HEK293 (cell line): ENCODE data around the gene HOXD3.

ENCODE experiments used
- CTCF ChIA-PET: fragments of 350-600 bp; formaldehyde crosslinking; extraction: SDS; loops from one replicate; lab custom pipeline; 2021; ENCODE audit warnings: antibody characterized with exemption; lab: Yijun Ruan, JAX
- POLR2A ChIA-PET: fragments of 300-600 bp; formaldehyde crosslinking; extraction: SDS; loops from one replicate; lab custom pipeline; 2020; ENCODE audit warnings: antibody characterized with exemption, inconsistent platforms; lab: Yijun Ruan, JAX
- H3K27ac ChIP-seq: fragments of 200-500 bp; sonication (Bioruptor generic); 2 replicates; pipeline ENCODE4 v1.5.1; 2014; ENCODE audit warnings: low read depth, low read length, control low read depth, inconsistent platforms; ENCODE audit errors: extremely low read depth
- H3K36me3 ChIP-seq, 2 experiments: fragments of 200-500 bp in 1 of 2; sonication (Bioruptor generic) in 1 of 2; 1 replicate in 1 of 2; 2 replicates in 1 of 2; pipeline ENCODE4 v1.5.1; 2014 to 2017; ENCODE audit warnings: inconsistent platforms in 2 of 2, low read length in 2 of 2; ENCODE audit not compliant: control insufficient read depth in 2 of 2, insufficient read depth in 1 of 2
- H3K4me1 ChIP-seq: fragments of 200-500 bp; sonication (Bioruptor generic); 2 replicates; pipeline ENCODE4 v1.5.1; 2014; ENCODE audit warnings: mild to moderate bottlenecking, low read length, inconsistent platforms; ENCODE audit not compliant: control insufficient read depth, insufficient read depth
- H3K4me3 ChIP-seq: 2 replicates; pipeline ENCODE4 v1.5.1; 2011; ENCODE audit warnings: low read depth, mild to moderate bottlenecking, control low read depth, low read length, moderate library complexity
- H3K9me3 ChIP-seq: fragments of 200-500 bp; sonication (Bioruptor generic); 2 replicates; pipeline ENCODE4 v1.5.1; 2014; ENCODE audit warnings: low read depth, low read length, inconsistent platforms; ENCODE audit not compliant: control insufficient read depth, insufficient read depth
- BCL6B ChIP-seq: fragments of 450-650 bp; formaldehyde crosslinking; IDR thresholded peaks from 2 replicates; pipeline ENCODE4 v1.5.1; 2017; ENCODE audit warnings: missing biosample characterization, missing genetic modification characterization
- GLIS1 ChIP-seq: fragments of 450-650 bp; formaldehyde crosslinking; IDR thresholded peaks from 2 replicates; pipeline ENCODE4 v1.5.1; 2016; ENCODE audit warnings: missing biosample characterization, missing genetic modification characterization
- KLF7 ChIP-seq: fragments of 450-650 bp; formaldehyde crosslinking; IDR thresholded peaks from 2 replicates; pipeline ENCODE4 v1.5.1; 2016; ENCODE audit warnings: missing biosample characterization, missing genetic modification characterization, borderline replicate concordance
- KLF9 ChIP-seq: fragments of 450-650 bp; formaldehyde crosslinking; IDR thresholded peaks from 2 replicates; pipeline ENCODE4 v1.5.1; 2016; ENCODE audit warnings: missing biosample characterization, missing genetic modification characterization, low read depth
- SCRT1 ChIP-seq: fragments of 450-650 bp; formaldehyde crosslinking; IDR thresholded peaks from 2 replicates; pipeline ENCODE4 v1.5.1; 2016; ENCODE audit warnings: missing biosample characterization, missing genetic modification characterization, borderline replicate concordance
- SCRT2 ChIP-seq: fragments of 450-650 bp; formaldehyde crosslinking; IDR thresholded peaks from 2 replicates; pipeline ENCODE4 v1.5.1; 2016; ENCODE audit warnings: missing biosample characterization, missing genetic modification characterization
- SP7 ChIP-seq: fragments of 450-650 bp; formaldehyde crosslinking; IDR thresholded peaks from 2 replicates; pipeline ENCODE4 v1.5.1; 2016; ENCODE audit warnings: missing biosample characterization, missing genetic modification characterization
- YY2 ChIP-seq: fragments of 450-650 bp; formaldehyde crosslinking; IDR thresholded peaks from 2 replicates; pipeline ENCODE4 v1.5.1; 2016; ENCODE audit warnings: missing biosample characterization, missing genetic modification characterization
- ZBTB10 ChIP-seq: fragments of 450-650 bp; formaldehyde crosslinking; IDR thresholded peaks from 2 replicates; pipeline ENCODE4 v1.5.1; 2016; ENCODE audit warnings: missing biosample characterization, missing genetic modification characterization
- ZBTB26 ChIP-seq: fragments of 450-650 bp; formaldehyde crosslinking; optimal IDR thresholded peaks from 2 replicates; pipeline ENCODE3; 2016; ENCODE audit warnings: missing biosample characterization, mild to moderate bottlenecking, missing genetic modification characterization
- ZEB2 ChIP-seq: fragments of 450-650 bp; formaldehyde crosslinking; IDR thresholded peaks from 2 replicates; pipeline ENCODE4 v1.5.1; 2016; ENCODE audit warnings: missing biosample characterization, missing genetic modification characterization
- ZNF211 ChIP-seq: fragments of 450-650 bp; formaldehyde crosslinking; IDR thresholded peaks from 2 replicates; pipeline ENCODE4 v1.5.1; 2016; ENCODE audit warnings: low read depth, missing biosample characterization, missing genetic modification characterization
- ZNF266 ChIP-seq: fragments of 450-650 bp; formaldehyde crosslinking; IDR thresholded peaks from 2 replicates; pipeline ENCODE4 v1.5.1; 2016; ENCODE audit warnings: missing biosample characterization, missing genetic modification characterization, low read depth
- ZNF280C ChIP-seq: fragments of 450-650 bp; formaldehyde crosslinking; IDR thresholded peaks from 2 replicates; pipeline ENCODE4 v1.5.1; 2016; ENCODE audit warnings: missing biosample characterization, missing genetic modification characterization
- ZNF335 ChIP-seq: fragments of 450-650 bp; formaldehyde crosslinking; conservative IDR thresholded peaks from 2 replicates; pipeline ENCODE4 v1.5.1; 2016; ENCODE audit warnings: missing biosample characterization, missing genetic modification characterization
- ZNF398 ChIP-seq: fragments of 450-650 bp; formaldehyde crosslinking; IDR thresholded peaks from 2 replicates; pipeline ENCODE4 v1.5.1; 2017; ENCODE audit warnings: missing biosample characterization, missing genetic modification characterization
- ZNF404 ChIP-seq: fragments of 450-650 bp; formaldehyde crosslinking; IDR thresholded peaks from 2 replicates; pipeline ENCODE4 v1.5.1; 2017; ENCODE audit warnings: missing biosample characterization, missing genetic modification characterization
- ZNF423 ChIP-seq: fragments of 450-650 bp; formaldehyde crosslinking; IDR thresholded peaks from 2 replicates; pipeline ENCODE4 v1.5.1; 2016; ENCODE audit warnings: missing biosample characterization, missing genetic modification characterization
- ZNF433 ChIP-seq: fragments of 450-650 bp; formaldehyde crosslinking; IDR thresholded peaks from 2 replicates; pipeline ENCODE4 v1.5.1; 2016; ENCODE audit warnings: missing biosample characterization, missing genetic modification characterization, low read depth
- ZNF510 ChIP-seq: fragments of 450-650 bp; formaldehyde crosslinking; IDR thresholded peaks from 2 replicates; pipeline ENCODE4 v1.5.1; 2018; ENCODE audit warnings: mild to moderate bottlenecking, missing genetic modification characterization, missing biosample characterization; ENCODE audit not compliant: insufficient replicate concordance
- ZNF560 ChIP-seq: fragments of 450-650 bp; formaldehyde crosslinking; IDR thresholded peaks from 2 replicates; pipeline ENCODE4 v1.5.1; 2017; ENCODE audit warnings: missing biosample characterization, missing genetic modification characterization, borderline replicate concordance
- ZNF639 ChIP-seq: fragments of 450-650 bp; formaldehyde crosslinking; IDR thresholded peaks from 2 replicates; pipeline ENCODE4 v1.5.1; 2016; ENCODE audit warnings: missing biosample characterization, missing genetic modification characterization
- ZNF664 ChIP-seq: fragments of 450-650 bp; formaldehyde crosslinking; IDR thresholded peaks from 2 replicates; pipeline ENCODE4 v1.5.1; 2016; ENCODE audit warnings: missing biosample characterization, missing genetic modification characterization

The HOXD3 gene

GRCh38 chr2:176139661-176140512, 17.2 kb upstream of the HOXD3 start (continued):
- no peak for TF ChIP-seq ZNF280C (tag by site-specific recombination)
- TF ChIP-seq ZNF404 (tag by site-specific recombination), result no peak
- no peak for TF ChIP-seq SP7 (tag by site-specific recombination)
- TF ChIP-seq BCL6B (tag by site-specific recombination), result no peak
- TF ChIP-seq ZNF664, result no peak
- TF ChIP-seq KLF9 (tag by site-specific recombination), result no peak
- no peak for TF ChIP-seq ZNF433 (tag by site-specific recombination)

- ChIA-PET POLR2A (interaction anchor here (0.9 to 1.5 kb wide), 5 partner anchors 9 to 422 kb away, joined by 3 to 6 read pairs (median 4); partner anchors contain the start of gene MTX2), CTCF (interaction anchor here (0.5 to 7.5 kb wide), 71 partner anchors 9 to 1760 kb away, joined by 3 to 104 read pairs (median 4); partner anchors contain the start of genes HOXD4 and MTX2)
- Histone ChIP-seq H3K36me3 (no peaks in the 10 kb centered on the region), H3K27ac (peak overlapping the region; percentile 60; the same call in 1 of the 2 replicates), H3K4me1 (peaks cover 8% of the 10 kb centered on the region; the same call in 1 of the 2 replicates), H3K4me3 (peak overlapping the region; percentile 55), H3K9me3 (no peaks in the 10 kb centered on the region)
- no peak for TF ChIP-seq GLIS1
- TF ChIP-seq ZBTB10 (tag by site-specific recombination), result peak; percentile 57; the same call in 1 of the 2 replicates
- no peak for TF ChIP-seq ZNF510 (tag by site-specific recombination)
- no peak for TF ChIP-seq KLF7 (tag by site-specific recombination)
- TF ChIP-seq SCRT1 (tag by site-specific recombination), result no peak
- no peak for TF ChIP-seq ZNF423 (tag by site-specific recombination)
- TF ChIP-seq ZNF335 (tag by site-specific recombination), result peak; percentile 52
- peak; percentile 50 for TF ChIP-seq ZBTB26 (tag by site-specific recombination)
- TF ChIP-seq SCRT2 (tag by site-specific recombination), result no peak
- TF ChIP-seq ZNF398 (tag by site-specific recombination), result peak; percentile 49
- TF ChIP-seq ZNF211 (tag by site-specific recombination), result no peak
- TF ChIP-seq ZNF266 (tag by site-specific recombination), result no peak
- TF ChIP-seq YY2 (tag by site-specific recombination), result no peak
- no peak for TF ChIP-seq ZNF639 (tag by site-specific recombination)
- TF ChIP-seq ZNF560, result no peak
- peak; percentile 68; the same call in 1 of the 2 replicates for TF ChIP-seq ZEB2
Observed at GRCh38 chr2:176140513-176141317, 16.4 kb upstream of the HOXD3 start.
